ENCODE measurements around the gene MPPE1.

MPPE1 gene

DNA sequence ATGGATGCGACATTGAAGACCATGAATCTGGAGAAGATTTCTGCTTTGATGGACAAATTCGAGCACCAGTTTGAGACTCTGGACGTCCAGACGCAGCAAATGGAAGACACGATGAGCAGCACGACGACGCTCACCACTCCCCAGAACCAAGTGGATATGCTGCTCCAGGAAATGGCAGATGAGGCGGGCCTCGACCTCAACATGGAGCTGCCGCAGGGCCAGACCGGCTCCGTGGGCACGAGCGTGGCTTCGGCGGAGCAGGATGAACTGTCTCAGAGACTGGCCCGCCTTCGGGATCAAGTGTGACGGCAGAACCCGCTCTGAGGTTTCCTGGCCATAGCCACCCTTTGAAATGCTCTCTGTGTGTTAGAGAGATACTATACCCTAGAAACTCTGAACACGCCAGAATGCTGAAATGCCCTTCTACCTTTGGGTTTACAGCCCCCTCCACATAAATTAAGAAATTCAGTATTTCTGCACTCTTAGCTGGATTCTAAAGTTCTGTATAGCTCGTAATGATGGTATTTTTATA, 56.2 kb downstream of the MPPE1 start:
- DNase-seq: peak; percentile 57

DNA sequence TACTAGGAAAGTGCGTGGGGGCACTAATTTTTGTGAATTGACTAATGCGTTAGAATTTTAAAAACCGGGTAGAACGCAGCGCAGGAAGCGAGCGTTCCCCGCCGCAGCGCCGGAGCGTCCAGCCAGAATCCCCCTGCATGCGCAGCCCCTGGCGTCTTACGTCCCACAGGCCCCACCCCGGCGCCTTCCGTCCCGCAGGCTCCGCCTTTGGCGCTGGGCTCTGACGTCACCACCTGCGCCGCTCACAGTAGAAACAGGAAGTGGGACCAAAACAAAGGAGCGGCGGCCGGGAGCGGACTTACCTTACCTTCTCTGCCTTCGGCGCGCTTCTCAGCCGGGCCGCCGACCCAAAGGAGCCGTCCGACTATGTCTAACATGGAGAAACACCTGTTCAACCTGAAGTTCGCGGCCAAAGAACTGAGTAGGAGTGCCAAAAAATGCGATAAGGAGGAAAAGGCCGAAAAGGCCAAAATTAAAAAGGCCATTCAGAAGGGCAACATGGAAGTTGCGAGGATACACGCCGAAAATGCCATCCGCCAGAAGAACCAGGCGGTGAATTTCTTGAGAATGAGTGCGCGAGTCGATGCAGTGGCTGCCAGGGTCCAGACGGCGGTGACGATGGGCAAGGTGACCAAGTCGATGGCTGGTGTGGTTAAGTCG, 56.8 kb downstream of the MPPE1 start, which contains the start of gene CHMP1B:
Gene CHMP1B, plus strand, starts transcription at position 268 of the 660 bp plus-strand sequence. Its CDS starts 99 bp downstream, at position 367.
- peak; percentile 97 for DNase-seq

DNA sequence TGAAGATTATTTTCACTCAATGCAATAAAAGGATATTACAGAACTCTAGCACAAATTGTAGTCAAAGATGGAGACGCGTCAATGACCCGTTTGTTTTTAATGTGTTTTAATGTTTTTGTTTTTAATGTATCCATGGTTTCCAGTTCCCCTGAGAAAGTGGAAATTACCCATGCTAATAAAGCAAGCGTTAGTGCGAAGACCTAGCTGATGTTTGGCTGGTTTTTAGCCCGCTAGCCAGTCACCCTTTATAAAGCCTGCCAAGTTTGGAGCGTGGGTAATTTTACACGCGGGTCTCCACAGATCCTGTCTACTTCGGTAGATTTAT, 57.3 kb downstream of the MPPE1 start:
- no peak for DNase-seq

DNA sequence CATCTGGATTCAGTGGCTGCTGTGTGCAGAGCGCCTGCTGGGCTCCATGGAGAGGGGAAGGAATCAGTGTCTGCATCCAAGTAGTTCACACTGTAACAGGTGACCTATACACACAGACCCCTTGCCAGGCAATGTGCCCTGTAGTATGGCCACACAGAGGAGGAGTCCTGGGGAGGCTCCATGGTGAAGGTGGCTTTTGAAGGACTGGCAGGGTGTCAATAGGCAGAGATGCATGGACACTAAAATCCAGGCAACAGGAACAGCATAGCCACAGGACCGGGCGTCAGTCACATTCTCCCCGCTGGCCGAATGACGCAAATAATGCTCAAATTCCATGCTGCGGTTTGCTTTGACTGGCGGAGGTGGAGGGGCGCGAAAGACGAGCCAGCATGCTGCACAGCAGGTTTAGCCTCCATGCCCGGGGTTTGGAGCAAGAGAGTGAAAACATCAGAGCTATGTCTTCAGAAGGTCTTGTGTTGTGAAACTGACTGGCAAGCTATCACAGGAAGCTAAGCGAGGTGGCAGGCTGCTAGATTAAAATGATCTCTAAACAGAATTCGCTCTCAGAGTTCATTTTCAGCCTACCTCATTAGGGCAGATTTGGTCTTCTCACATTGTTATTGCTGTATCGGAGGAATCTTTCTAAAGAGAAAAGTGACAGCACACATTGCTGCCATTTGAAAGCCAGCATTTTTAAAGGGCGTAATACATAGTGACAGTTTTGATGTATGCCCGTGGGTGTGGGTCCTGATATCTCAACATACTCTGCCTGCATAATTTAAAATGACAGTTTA, 58.1 kb downstream of the MPPE1 start:
- peak; percentile 68 for DNase-seq

GRCh38 chr18:11849279-11849678, 58.8 kb downstream of the MPPE1 start:
- DNase-seq: no peak

DNA sequence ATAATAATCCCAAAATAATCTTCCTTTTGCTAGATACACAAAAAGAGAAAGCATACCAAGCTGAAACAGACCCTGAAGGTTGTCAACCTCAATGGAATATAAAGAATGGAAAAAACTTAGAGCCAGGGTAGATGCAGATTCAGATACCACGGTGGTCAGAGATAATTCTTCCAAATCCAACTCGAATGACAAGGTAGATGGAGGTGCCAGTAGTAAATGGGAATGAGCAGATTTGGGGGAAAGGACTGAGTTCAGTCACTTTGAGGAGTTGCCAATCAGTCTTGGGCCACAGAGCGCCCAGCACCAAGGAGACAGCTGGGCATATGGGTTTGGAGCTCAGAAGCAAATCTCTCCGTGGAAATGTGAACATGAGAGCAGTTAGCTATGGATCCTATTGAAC, 60.3 kb downstream of the MPPE1 start:
- DNase-seq: no peak

- no peak for DNase-seq
Observed at GRCh38 chr18:11845654-11846053, 62.5 kb downstream of the MPPE1 start.

DNA sequence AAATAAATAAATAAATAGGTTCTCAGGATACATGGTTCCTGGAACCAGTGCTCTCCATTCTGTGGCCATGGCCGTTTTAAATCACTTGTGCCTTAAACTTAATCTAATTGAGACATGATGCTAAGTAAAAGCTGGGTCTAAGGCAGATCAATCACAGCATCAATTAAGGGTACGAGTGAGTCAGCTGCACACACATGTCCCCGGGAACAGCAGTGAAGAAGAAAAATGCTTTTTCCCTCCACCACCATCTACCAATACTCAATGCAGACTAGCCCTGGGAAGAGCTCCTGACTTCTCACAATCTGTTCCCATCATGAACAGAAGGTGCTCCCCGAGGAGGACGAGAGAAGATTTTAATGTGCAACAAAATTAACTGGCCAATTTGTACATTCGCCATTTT, 63.7 kb downstream of the MPPE1 start:
- DNase-seq: no peak

- DNase-seq: no peak
Observed at GRCh38 chr18:11842562-11842961, 65.6 kb downstream of the MPPE1 start.

DNA sequence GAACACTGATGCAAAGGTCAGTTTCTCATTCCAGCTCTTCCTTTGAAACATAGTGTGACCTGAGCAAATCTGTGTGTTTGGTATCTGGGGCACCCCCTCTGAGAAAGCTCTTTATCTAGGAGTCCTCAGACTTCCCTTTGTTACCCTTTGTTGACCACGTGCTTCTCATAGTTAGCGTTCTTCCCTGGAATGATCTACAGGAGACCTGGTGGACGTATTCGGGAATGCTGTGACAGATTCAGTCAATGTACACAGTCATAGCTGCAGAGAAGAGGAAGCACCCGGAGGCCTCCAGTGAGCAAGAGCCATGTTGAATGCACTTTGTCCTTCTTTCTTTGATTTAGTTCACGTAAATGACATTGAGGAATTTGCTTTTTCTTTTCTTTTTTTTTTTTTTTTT, 67.6 kb downstream of the MPPE1 start:
- DNase-seq: no peak

DNA sequence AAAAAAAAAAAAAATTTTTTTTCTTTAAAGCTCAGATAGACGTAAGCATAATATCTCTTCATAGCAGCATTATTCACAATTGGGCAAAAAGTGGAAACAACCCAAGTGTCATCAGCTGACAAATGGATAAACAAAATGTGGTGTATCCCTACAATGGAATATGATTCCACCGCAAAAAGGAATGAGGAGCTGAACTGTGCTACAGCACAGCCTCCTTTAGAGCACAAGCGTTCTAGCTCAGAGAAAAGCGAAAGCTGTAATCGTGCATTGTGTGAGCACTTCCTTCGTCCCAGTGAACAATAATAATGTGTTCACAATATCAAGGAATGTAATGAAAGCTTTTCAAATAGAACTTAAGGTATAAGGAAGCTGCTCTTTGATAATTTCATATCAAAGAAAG, 68.6 kb downstream of the MPPE1 start:
- DNase-seq: no peak

GRCh38 chr18:11834772-11835171, 73.3 kb downstream of the MPPE1 start:
- DNase-seq: no peak
